GM23248 (cell line): ENCODE results near the gene RTN4IP1.
"Not testable (repeated sequence)": the region's sequence is repeated elsewhere in the genome, so short reads cannot be mapped to it uniquely, and the experiment has no call there.

ENCODE experiments used
- EZH2 ChIP-seq: fragments of 200-600 bp; sonication (generic); IDR thresholded peaks from 2 replicates; pipeline ENCODE4 v1.6.1; 2018; ENCODE audit warnings: antibody characterized with exemption, mild to moderate bottlenecking; ENCODE audit not compliant: insufficient read depth, poor library complexity, severe bottlenecking
- EZH2phosphoT487 ChIP-seq: fragments of 200-600 bp; sonication (generic); IDR thresholded peaks from 2 replicates; pipeline ENCODE4 v1.6.1; 2018; ENCODE audit warnings: antibody characterized with exemption, moderate library complexity, mild to moderate bottlenecking, low read depth; ENCODE audit not compliant: insufficient read depth

GRCh38 chr6:106548926-106549455 is 80.3 kb downstream of the RTN4IP1 start:
- not testable (repeated sequence) for TF ChIP-seq EZH2phosphoT487, EZH2
